Coronary artery (tissue), 2 donors: ENCODE data around the gene GSC2.

Source experiments
- DNase-seq: peaks from one replicate; pipeline ENCODE4 v3.0.0-alpha.2; 2017; ENCODE audit warnings: low spot score
- H3K27ac ChIP-seq, 2 donors: fragments of 200-600 bp; sonication (generic); one replicate each; pipeline ENCODE4 v1.5.1; 2016 to 2019
- H3K4me3 ChIP-seq: fragments of 200-600 bp; sonication (generic); 2 replicates; pipeline ENCODE4 v1.5.1; 2016; ENCODE audit warnings: mild to moderate bottlenecking, moderate library complexity
- TF ChIP-seq, protein P1 (sequence below): fragments of 200-600 bp; sonication (generic); IDR thresholded peaks from one replicate; pipeline ENCODE4 v1.5.1; 2019; ENCODE audit warnings: antibody characterized with exemption

The GSC2 gene

DNA sequence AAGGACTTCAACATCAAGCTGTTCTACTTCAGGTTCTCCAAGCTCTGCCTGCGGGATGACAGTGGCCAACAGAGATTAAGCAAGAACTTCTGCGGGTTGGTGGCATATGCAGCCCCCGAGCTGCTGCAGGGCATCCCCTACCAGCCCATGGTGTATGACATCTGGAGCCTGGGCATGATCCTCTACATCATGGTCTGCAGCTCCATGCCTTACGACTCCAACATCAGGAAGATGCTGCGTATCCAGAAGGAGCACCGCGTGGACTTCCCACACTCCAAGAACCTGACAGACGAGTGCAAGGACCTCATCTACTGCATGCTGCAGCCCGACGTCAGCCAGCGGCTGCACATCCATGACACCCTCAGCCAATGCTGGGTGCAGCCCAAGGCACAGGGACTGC lies 25.1 kb downstream of the GSC2 start:
- no peak for DNase-seq
- TF ChIP-seq, protein P1, sequence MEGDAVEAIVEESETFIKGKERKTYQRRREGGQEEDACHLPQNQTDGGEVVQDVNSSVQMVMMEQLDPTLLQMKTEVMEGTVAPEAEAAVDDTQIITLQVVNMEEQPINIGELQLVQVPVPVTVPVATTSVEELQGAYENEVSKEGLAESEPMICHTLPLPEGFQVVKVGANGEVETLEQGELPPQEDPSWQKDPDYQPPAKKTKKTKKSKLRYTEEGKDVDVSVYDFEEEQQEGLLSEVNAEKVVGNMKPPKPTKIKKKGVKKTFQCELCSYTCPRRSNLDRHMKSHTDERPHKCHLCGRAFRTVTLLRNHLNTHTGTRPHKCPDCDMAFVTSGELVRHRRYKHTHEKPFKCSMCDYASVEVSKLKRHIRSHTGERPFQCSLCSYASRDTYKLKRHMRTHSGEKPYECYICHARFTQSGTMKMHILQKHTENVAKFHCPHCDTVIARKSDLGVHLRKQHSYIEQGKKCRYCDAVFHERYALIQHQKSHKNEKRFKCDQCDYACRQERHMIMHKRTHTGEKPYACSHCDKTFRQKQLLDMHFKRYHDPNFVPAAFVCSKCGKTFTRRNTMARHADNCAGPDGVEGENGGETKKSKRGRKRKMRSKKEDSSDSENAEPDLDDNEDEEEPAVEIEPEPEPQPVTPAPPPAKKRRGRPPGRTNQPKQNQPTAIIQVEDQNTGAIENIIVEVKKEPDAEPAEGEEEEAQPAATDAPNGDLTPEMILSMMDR, result no peak

DNA sequence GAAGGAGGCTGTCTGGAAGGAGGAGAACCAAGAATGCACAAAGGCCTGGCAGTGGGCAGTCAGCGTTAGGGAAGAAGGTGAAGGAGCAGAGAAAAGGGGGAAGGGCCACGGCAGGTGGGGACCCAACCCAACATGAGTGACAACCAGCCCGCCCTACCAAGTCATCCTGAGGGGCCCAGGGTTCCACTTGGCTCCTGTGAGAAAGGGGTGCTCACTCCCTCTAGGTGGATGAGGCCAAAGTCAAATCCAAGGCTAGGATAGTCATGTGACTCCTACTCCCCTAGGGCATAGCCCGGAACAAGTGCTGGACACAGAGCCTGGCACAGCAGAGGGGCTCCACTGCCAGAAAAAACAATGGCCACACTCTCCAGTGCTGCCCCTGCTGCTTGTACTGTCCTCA lies 25.7 kb downstream of the GSC2 start:
- no peak overlapping the region for H3K27ac ChIP-seq
- TF ChIP-seq, protein P1, result no peak
- no peak for DNase-seq
- H3K4me3 ChIP-seq, result no peak overlapping the region

More for the DNA sequence above, 25.1 kb downstream of the GSC2 start:
- Histone ChIP-seq H3K4me3 (no peak overlapping the region), H3K27ac (no peak overlapping the region)

DNA sequence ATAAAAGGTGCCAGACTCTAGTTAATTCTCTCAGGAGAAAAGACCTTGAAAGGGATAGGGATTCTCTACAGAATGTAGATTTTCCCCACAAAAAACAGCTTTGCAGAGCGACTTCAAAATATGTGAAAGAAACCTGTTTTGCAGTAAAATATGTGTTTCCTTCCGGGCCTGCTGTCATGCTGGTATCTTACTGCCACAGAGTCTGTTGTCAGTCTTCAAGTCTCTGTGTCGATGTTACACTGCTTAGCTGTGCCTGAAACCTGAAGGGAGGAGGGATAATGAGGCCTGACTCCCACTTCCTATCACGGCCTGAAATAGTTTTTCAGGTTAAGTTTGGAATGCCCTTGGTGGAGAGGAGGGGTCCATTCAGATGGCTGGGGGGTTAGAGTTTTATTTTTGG lies 26.2 kb downstream of the GSC2 start:
- no peak overlapping the region for H3K27ac ChIP-seq
- TF ChIP-seq, protein P1, result no peak
- no peak overlapping the region for H3K4me3 ChIP-seq
- no peak for DNase-seq

DNA sequence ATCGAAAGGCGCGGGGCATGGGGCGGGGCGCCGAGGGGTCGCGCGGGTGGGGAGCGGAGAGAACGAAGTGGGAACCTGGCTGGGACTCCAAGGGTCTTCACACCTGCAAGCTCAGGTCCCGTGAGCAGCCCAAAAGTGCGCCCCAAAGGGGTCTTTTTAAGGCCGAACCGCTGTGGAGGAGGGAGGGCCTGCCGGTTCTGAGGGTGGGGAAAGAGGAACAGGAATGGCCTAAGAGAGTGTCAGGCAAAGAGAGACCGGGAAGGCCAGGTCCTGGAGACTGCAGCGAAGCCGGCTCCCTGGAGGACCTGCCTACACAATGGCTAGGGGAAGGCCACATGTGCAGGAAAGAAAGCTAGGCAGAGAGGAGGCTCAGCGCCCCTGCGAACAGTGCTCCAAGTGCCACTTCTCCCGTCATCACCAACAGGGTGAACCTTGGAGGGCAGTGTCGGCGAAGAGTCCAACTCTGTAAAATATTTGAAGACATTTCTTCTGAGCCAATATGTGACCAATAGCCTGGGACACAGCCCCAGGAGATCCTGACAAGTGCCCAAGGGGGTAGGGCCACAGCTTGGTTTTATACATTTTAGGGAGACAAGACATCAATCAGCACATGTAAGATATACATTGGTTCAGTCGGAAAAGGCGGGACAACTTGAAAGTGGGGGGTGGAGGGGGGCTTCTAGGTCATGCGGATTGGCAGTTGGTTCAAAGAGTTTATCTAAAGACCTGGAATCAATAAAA lies 27.2 kb downstream of the GSC2 start:
- peak overlapping the region; percentile 86 for H3K4me3 ChIP-seq
- DNase-seq, result no peak
- TF ChIP-seq, protein P1, result no peak
- H3K27ac ChIP-seq, result peak overlapping the region; percentile 84 to 91

DNA sequence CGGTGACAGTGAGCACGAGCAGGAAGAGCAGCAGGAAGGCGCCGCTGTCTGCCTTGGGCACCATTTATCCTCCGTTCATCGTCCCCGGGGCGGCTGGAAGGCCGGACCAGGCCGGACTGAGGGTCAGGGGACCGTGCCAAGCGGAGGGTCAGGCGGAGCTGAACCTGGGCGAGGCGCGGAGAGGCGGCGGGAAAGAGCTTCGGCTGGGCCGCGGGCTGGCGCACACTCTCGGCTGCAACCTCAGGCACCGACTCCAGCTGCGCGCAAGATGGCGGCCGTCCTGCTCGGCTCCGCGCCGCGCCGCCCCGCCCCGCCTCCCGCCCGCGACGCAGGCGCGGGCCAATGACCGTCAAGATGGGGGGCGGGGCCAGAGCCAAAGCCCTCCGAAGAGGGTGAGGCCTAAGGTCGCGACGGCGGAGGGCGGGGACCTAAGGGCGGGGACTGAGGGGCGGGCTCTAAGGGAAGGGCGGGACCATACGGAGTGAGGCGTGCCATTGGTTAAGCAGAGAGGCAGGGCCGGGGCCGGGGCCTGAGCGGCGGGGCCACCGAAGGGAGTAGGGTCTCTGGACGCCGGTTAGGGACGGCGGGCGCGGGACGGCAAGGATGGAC lies 27.8 kb downstream of the GSC2 start, which contains the start of gene DGCR2:
TSS of gene DGCR2 (minus strand) at position 270 of the 609 bp plus-strand sequence. CDS start at position 64, 206 bp downstream.
- Histone ChIP-seq H3K4me3 (peak within 1 kb of the TSS; percentile 86), H3K27ac (peak within 1 kb of the TSS; percentile 84 to 91)
- TF ChIP-seq, protein P1, result no peak
- DNase-seq, result peak; percentile 98

DNA sequence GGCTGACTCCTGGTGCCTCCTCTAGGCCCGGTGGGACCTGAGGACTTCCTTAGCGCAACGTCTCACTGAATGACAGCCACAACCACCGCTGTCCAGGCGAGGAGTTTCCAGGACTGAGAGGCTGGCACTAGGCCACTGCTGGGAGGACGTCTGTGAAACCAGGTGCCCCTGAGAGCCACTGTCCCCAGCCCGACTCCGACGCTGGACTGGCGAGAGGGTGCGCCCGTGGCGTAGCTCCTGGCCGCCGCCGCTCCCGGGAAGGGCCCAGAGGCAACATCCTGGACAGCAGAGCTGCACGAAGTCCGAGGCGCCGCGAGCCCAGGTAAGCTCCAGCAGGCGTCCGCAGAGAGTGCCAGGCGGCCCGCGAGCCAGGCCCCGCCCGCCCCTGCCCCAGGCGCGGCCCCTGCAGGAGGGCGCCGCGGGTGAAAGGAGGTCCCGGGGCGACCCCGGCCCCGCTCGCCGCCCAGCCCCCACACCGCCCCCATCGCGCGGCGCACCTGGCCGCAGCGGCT lies 28.4 kb downstream of the GSC2 start:
- TF ChIP-seq, protein P1, result no peak
- peak; percentile 81 for DNase-seq
- Histone ChIP-seq H3K27ac (peak overlapping the region; percentile 84 to 91), H3K4me3 (peak overlapping the region; percentile 86)
